Mucosa of rectum (tissue), 2 donors: ENCODE measurements around the gene FKBP6.
A peak's percentile ranks its signal among the peaks of the same experiment; 100 is the strongest.
"Not testable (repeated sequence)": the region's sequence is repeated elsewhere in the genome, so short reads cannot be mapped to it uniquely, and the experiment has no call there.

Experiments
- H3K27ac ChIP-seq, 2 donors: one replicate each; pipeline ENCODE4 v1.7.0; 2013; ENCODE audit warnings: inconsistent platforms in 2 of 2, low read depth in 2 of 2, low read length in 2 of 2
- H3K27me3 ChIP-seq, 2 donors: one replicate each; pipeline ENCODE4 v1.7.0; 2013; ENCODE audit warnings: low read length in 2 of 2; ENCODE audit not compliant: control insufficient read depth in 2 of 2, insufficient read depth in 2 of 2
- H3K36me3 ChIP-seq, 2 donors: one replicate each; pipeline ENCODE4 v1.7.0; 2013; ENCODE audit warnings: low read length in 2 of 2; ENCODE audit not compliant: control insufficient read depth in 2 of 2, insufficient read depth in 2 of 2
- H3K4me1 ChIP-seq, 2 donors: one replicate each; pipeline ENCODE4 v1.7.0; 2013; ENCODE audit warnings: low read length in 2 of 2, mild to moderate bottlenecking in 1 of 2; ENCODE audit not compliant: control insufficient read depth in 2 of 2, insufficient read depth in 2 of 2
- H3K4me3 ChIP-seq, 2 donors: one replicate each; pipeline ENCODE4 v1.7.0; 2013; ENCODE audit warnings: low read length in 2 of 2
- H3K9ac ChIP-seq, 2 donors: one replicate each; pipeline ENCODE4 v1.7.0; 2013; ENCODE audit warnings: low read length in 2 of 2, low read depth in 1 of 2, mild to moderate bottlenecking in 1 of 2
- H3K9me3 ChIP-seq, 2 donors: one replicate each; pipeline ENCODE4 v1.7.0; 2013; ENCODE audit warnings: low read length in 2 of 2; ENCODE audit not compliant: control insufficient read depth in 2 of 2
- donor health status: healthy.
- donor health status: Normal muscosa, but diverticular disease.

Gene FKBP6

GRCh38 chr7:73387908-73388414, 60.0 kb downstream of the FKBP6 start:
- Histone ChIP-seq H3K27ac (no peak overlapping the region), H3K36me3 (no peaks in the 10 kb centered on the region), H3K27me3 (no peaks in the 10 kb centered on the region), H3K4me1 (no peaks in the 10 kb centered on the region), H3K9ac (no peak overlapping the region), H3K9me3 (peaks cover 0 to 2% of the 10 kb centered on the region in 2 donors), H3K4me3 (no peak overlapping the region)

GRCh38 chr7:73391396-73391795, 63.4 kb downstream of the FKBP6 start:
- Histone ChIP-seq H3K4me3 (no peak overlapping the region), H3K9me3 (peaks cover 0 to 2% of the 10 kb centered on the region in 2 donors), H3K4me1 (no peaks in the 10 kb centered on the region), H3K27ac (no peak overlapping the region), H3K36me3 (no peaks in the 10 kb centered on the region), H3K9ac (no peak overlapping the region), H3K27me3 (no peaks in the 10 kb centered on the region)

GRCh38 chr7:73394422-73394821, 66.5 kb downstream of the FKBP6 start:
- Histone ChIP-seq H3K9me3 (no peaks in the 10 kb centered on the region), H3K9ac (no peak overlapping the region), H3K4me3 (no peak overlapping the region), H3K27me3 (no peaks in the 10 kb centered on the region), H3K36me3 (no peaks in the 10 kb centered on the region), H3K4me1 (no peaks in the 10 kb centered on the region), H3K27ac (no peak overlapping the region)

- Histone ChIP-seq H3K4me3 (no peak overlapping the region), H3K9me3 (no peaks in the 10 kb centered on the region), H3K36me3 (no peaks in the 10 kb centered on the region), H3K27ac (no peak overlapping the region), H3K27me3 (no peaks in the 10 kb centered on the region), H3K9ac (no peak overlapping the region), H3K4me1 (no peaks in the 10 kb centered on the region)
These were observed 67.9 kb downstream of the FKBP6 start for GRCh38 chr7:73395538-73396503.

GRCh38 chr7:73397521-73398281, 69.7 kb downstream of the FKBP6 start:
- Histone ChIP-seq H3K4me3 (no peak overlapping the region), H3K9ac (no peak overlapping the region), H3K27ac (no peak overlapping the region), H3K27me3 (no peaks in the 10 kb centered on the region), H3K4me1 (no peaks in the 10 kb centered on the region), H3K9me3 (no peaks in the 10 kb centered on the region), H3K36me3 (no peaks in the 10 kb centered on the region)

GRCh38 chr7:73399185-73400050, 71.5 kb downstream of the FKBP6 start:
- H3K36me3 ChIP-seq, H3K27ac ChIP-seq, H3K27me3 ChIP-seq, H3K9ac ChIP-seq, H3K4me1 ChIP-seq, H3K9me3 ChIP-seq: not testable (repeated sequence)
- H3K4me3 ChIP-seq, result peak overlapping the region in 1 of 2 donors; percentile 62

GRCh38 chr7:73404860-73405259, 76.9 kb downstream of the FKBP6 start:
- H3K4me3 ChIP-seq, H3K9ac ChIP-seq, H3K9me3 ChIP-seq, H3K4me1 ChIP-seq, H3K27ac ChIP-seq, H3K27me3 ChIP-seq, H3K36me3 ChIP-seq: not testable (repeated sequence)
